IPS-15b (cell line): Measurements from ENCODE around the gene TMEM135.
"Not testable (repeated sequence)": the region's sequence is repeated elsewhere in the genome, so short reads cannot be mapped to it uniquely, and the experiment has no call there.

ENCODE experiments used
- H3K27me3 ChIP-seq: one replicate; pipeline ENCODE4 v1.6.1; 2013; ENCODE audit warnings: low read length; ENCODE audit not compliant: control insufficient read depth, insufficient read depth
- H3K36me3 ChIP-seq: one replicate; pipeline ENCODE4 v1.6.1; 2013; ENCODE audit warnings: low read length; ENCODE audit not compliant: control insufficient read depth, insufficient read depth
- H3K4me1 ChIP-seq: one replicate; pipeline ENCODE4 v1.6.1; 2013; ENCODE audit warnings: mild to moderate bottlenecking, low read length; ENCODE audit not compliant: control insufficient read depth, insufficient read depth
- H3K4me3 ChIP-seq: one replicate; pipeline ENCODE4 v1.5.1; 2013; ENCODE audit warnings: low read depth, low read length
- H3K9ac ChIP-seq: one replicate; pipeline ENCODE4 v1.6.1; 2013; ENCODE audit warnings: low read depth, mild to moderate bottlenecking, low read length
- H3K9me3 ChIP-seq: one replicate; pipeline ENCODE4 v1.6.1; 2013; ENCODE audit warnings: mild to moderate bottlenecking, low read length; ENCODE audit not compliant: control insufficient read depth, insufficient read depth

The TMEM135 gene

GRCh38 chr11:87187930-87188329 is 150.2 kb downstream of the TMEM135 start:
- no peak overlapping the region for H3K4me3 ChIP-seq
- H3K9ac ChIP-seq = no peak overlapping the region
- no peaks in the 10 kb centered on the region for H3K36me3 ChIP-seq
- H3K27me3 ChIP-seq = no peaks in the 10 kb centered on the region
- H3K4me1 ChIP-seq = no peaks in the 10 kb centered on the region
- H3K9me3 ChIP-seq = no peaks in the 10 kb centered on the region

DNA sequence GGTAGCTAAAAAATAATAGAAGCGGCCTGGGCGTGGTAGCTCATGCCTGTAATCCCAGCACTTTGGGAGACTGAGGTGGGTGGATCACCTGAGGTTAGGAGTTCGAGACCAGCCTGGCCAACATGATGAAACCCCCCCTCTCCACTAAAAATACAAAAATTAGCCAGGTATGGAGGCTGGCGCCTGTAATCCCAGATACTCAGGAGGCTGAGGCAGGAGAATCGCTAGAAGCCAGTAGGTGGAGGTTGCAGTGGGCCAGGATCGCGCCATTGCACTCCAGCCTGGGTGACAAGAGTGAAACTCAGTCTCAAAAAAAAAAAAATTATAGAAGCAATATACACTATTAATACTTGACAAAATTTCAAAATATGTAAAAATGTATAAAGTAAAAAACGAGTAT is 150.7 kb downstream of the TMEM135 start:
- H3K36me3 ChIP-seq, H3K4me3 ChIP-seq, H3K27me3 ChIP-seq, H3K9ac ChIP-seq, H3K4me1 ChIP-seq, H3K9me3 ChIP-seq: not testable (repeated sequence)

- not testable (repeated sequence) for H3K36me3 ChIP-seq, H3K9ac ChIP-seq, H3K4me1 ChIP-seq, H3K9me3 ChIP-seq, H3K27me3 ChIP-seq, H3K4me3 ChIP-seq
Observed at GRCh38 chr11:87188921-87189320, 151.2 kb downstream of the TMEM135 start.

- H3K9me3 ChIP-seq = no peaks in the 10 kb centered on the region
- no peaks in the 10 kb centered on the region for H3K4me1 ChIP-seq
- no peaks in the 10 kb centered on the region for H3K36me3 ChIP-seq
- no peak overlapping the region for H3K9ac ChIP-seq
- no peaks in the 10 kb centered on the region for H3K27me3 ChIP-seq
- H3K4me3 ChIP-seq = no peak overlapping the region
Observed at GRCh38 chr11:87190071-87190470, 152.3 kb downstream of the TMEM135 start.

- Histone ChIP-seq H3K4me1 (no peaks in the 10 kb centered on the region), H3K36me3 (no peaks in the 10 kb centered on the region), H3K9ac (no peak overlapping the region), H3K9me3 (no peaks in the 10 kb centered on the region), H3K27me3 (no peaks in the 10 kb centered on the region), H3K4me3 (no peak overlapping the region)
Observed at GRCh38 chr11:87193756-87194470, 156.2 kb downstream of the TMEM135 start.

DNA sequence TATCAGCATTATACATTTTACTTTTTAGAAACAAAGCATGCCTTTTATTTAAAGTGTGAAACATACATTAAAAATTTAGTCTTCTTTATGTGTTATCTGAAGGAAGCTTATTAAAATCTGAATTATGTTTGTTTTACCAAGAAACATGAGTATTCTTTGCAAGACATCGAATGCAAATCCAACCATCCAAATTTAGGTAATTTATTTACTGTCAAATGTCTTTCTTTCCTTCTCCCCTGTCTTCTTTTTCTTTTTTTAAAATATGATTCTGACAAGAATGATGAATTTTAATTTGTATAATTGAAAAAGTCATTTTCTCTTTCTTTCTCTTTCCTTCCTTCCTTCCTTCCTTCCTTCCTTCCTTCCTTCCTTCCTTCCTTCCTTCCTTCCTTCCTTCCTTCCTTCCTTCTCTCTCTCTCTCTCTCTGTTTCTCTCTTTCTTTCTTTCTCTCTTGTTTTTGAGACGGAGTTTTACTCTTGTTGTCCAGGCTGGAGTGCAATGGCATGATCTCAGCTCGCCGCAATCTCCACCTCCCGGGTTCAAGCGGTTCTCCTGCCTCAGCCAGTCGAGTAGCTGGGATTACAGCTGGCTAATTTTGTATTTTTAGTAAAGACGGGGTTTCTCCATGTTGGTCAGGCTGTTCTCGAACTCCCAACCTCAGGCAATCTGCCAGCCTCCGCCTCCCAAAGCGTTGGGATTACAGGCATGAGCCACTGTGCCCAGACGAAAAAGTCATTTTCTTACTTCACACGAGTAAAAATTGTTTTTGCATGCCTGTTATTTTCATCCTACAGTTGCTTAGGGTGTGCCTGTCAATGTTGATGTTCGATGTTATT is 157.5 kb downstream of the TMEM135 start:
- Histone ChIP-seq H3K4me3 (no peak overlapping the region), H3K9me3 (no peaks in the 10 kb centered on the region), H3K27me3 (no peaks in the 10 kb centered on the region), H3K9ac (no peak overlapping the region), H3K36me3 (no peaks in the 10 kb centered on the region), H3K4me1 (no peaks in the 10 kb centered on the region)

- Histone ChIP-seq H3K36me3 (no peaks in the 10 kb centered on the region), H3K9me3 (no peaks in the 10 kb centered on the region), H3K27me3 (no peaks in the 10 kb centered on the region), H3K4me1 (no peaks in the 10 kb centered on the region), H3K4me3 (no peak overlapping the region), H3K9ac (no peak overlapping the region)
Observed at GRCh38 chr11:87198266-87198881, 160.6 kb downstream of the TMEM135 start.

DNA sequence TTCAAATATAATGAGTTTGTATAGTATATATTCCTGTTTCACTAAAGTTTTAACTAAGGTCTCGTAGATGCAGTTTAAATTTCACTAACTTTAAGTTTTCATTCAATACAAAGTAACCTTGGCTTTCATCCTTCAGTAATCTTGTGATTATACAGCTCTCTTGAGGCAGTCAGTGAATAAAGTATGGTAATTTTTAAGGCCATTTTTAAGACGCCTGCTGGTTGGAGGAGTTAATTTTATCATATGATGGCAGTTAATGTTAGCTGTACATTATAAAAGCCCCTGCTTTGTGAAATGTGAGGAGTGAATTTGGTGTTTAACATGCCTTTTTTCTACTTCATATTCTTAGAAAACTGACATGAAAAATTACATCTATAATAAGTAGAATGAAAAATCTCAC is 163.6 kb downstream of the TMEM135 start:
- Histone ChIP-seq H3K36me3 (no peaks in the 10 kb centered on the region), H3K27me3 (no peaks in the 10 kb centered on the region), H3K9ac (no peak overlapping the region), H3K4me1 (no peaks in the 10 kb centered on the region), H3K9me3 (no peaks in the 10 kb centered on the region), H3K4me3 (no peak overlapping the region)

GRCh38 chr11:87203907-87204602 is 166.3 kb downstream of the TMEM135 start:
- H3K27me3 ChIP-seq = no peaks in the 10 kb centered on the region
- H3K4me1 ChIP-seq = no peaks in the 10 kb centered on the region
- no peaks in the 10 kb centered on the region for H3K36me3 ChIP-seq
- no peaks in the 10 kb centered on the region for H3K9me3 ChIP-seq
- H3K4me3 ChIP-seq = no peak overlapping the region
- no peak overlapping the region for H3K9ac ChIP-seq

- Histone ChIP-seq H3K9me3 (no peaks in the 10 kb centered on the region), H3K4me1 (no peaks in the 10 kb centered on the region), H3K36me3 (no peaks in the 10 kb centered on the region), H3K4me3 (no peak overlapping the region), H3K27me3 (no peaks in the 10 kb centered on the region), H3K9ac (no peak overlapping the region)
Observed at GRCh38 chr11:87212891-87213290, 175.2 kb downstream of the TMEM135 start.

- no peaks in the 10 kb centered on the region for H3K36me3 ChIP-seq
- no peak overlapping the region for H3K9ac ChIP-seq
- no peaks in the 10 kb centered on the region for H3K27me3 ChIP-seq
- H3K9me3 ChIP-seq = no peaks in the 10 kb centered on the region
- no peak overlapping the region for H3K4me3 ChIP-seq
- H3K4me1 ChIP-seq = no peaks in the 10 kb centered on the region
Observed at GRCh38 chr11:87213444-87213843, 175.7 kb downstream of the TMEM135 start.
